NCI-H1092 (cell line): ENCODE data around the gene KCNH1.

ENCODE experiments used
- DNase-seq: peaks from one replicate; lab custom pipeline; 2025; lab: John Stamatoyannopoulos, UW

KCNH1 gene

GRCh38 chr1:210878564-210878963, 255.4 kb downstream of the KCNH1 start:
- no peak for DNase-seq

DNA sequence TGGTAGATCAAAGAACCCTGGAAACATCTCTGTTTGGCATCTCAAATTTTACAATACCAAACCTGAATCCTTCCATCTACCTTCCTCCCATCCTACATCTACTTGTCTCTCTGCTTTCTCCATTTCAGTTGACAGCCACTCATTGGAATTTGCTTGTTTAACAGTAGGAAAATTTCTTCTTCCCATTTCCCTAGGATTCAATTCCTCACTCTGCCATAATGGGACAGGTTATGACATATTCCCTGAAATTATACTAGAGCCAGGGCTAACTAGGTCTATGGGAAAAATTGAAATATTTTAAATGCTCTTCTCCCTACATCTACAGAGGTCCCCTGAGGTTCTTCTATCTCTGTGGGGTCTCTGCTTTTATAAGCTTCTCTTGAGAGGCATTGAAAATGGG, 257.7 kb downstream of the KCNH1 start:
- DNase-seq = no peak

- DNase-seq = no peak
Measured at GRCh38 chr1:210866532-210866931, 267.4 kb downstream of the KCNH1 start.

DNA sequence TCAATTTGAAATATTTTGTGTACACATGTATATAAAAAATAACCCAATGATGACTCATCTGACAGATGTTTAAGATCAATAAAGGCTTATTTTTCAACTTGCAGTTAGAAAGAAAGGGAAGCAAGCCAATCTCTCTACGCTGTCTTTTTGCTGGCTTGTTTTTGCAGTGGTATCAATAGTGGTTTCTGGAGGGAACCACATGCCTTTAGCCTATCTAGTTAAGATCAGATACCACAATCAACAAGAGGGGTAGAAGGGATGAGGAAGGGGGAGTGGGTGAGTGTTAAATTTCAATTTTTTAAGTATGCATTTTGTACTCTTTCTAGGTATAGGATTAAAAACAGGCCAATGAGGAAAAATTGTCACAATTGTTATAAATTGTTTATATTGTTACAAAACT, 276.2 kb downstream of the KCNH1 start:
- DNase-seq = no peak

DNA sequence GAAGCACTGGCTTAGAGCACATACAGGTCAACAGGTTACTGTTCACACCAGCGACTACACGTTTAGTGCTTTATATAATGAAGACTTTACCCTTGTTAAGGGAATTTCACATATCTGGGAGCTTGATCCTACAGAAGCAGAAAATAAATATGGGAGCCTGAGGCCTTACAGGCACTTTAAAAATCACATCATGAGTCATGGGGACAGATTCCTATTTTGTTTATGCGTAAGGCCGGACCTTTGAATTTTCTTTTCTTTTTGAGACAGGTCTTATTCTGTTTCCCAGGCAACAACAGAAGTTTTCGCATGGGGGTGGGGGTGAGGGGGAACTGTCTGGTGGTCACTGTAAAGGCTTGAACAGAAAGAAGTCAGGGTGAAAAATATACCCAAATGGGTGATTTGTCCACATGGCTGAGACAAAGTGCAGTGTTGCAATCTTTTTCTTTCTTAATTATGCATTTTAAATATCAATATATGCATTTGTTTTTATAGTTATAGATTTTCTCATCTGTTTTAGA, 276.7 kb downstream of the KCNH1 start:
- DNase-seq = no peak

- no peak for DNase-seq
Measured at GRCh38 chr1:210855440-210855839, 278.5 kb downstream of the KCNH1 start.

DNA sequence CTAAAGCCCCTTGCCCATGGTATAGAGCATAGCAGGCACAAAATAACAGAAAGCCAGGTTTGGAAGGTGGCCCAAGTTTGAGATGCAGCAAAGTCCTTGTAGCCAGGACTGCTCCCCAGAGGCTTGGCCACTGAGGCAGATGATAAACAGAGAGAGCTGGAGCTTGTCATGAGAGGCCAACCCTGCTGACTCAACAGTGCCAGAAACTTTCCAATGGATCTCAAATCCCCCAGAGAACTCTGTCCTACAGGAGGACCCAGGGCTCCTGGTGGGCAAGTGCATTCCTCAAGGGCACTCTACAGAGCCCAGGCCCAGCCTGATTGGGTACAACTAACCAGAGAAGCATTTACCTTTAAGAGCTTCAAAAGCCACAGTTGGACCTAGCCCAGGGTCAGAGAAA, 280.7 kb downstream of the KCNH1 start:
- DNase-seq = no peak

- DNase-seq = no peak
Measured at GRCh38 chr1:210850556-210850955, 283.4 kb downstream of the KCNH1 start.

DNA sequence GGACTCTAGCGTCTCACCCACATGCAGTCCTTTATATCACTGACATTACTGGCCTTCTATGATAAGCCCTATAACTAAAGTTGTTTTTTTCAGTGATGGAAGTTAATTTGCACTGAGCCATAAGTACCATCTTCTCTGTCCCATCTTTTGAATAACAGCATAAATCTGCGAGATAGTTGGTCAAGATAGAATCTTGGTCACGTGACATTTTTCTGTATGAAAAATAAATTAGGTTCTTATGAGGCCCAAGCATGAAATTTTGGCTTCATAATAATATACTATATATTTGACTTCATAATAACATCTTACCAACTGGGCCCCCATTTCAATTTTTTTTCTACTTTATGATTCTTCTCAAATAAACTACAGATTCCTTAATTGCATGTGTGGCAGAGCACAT, 285.5 kb downstream of the KCNH1 start:
- DNase-seq = no peak

- no peak for DNase-seq
Measured at GRCh38 chr1:210841926-210842625, 291.9 kb downstream of the KCNH1 start.

- DNase-seq = no peak
Measured at GRCh38 chr1:210830034-210831028, 303.6 kb downstream of the KCNH1 start.

- DNase-seq = no peak
Measured at GRCh38 chr1:210828996-210829596, 304.9 kb downstream of the KCNH1 start.

DNA sequence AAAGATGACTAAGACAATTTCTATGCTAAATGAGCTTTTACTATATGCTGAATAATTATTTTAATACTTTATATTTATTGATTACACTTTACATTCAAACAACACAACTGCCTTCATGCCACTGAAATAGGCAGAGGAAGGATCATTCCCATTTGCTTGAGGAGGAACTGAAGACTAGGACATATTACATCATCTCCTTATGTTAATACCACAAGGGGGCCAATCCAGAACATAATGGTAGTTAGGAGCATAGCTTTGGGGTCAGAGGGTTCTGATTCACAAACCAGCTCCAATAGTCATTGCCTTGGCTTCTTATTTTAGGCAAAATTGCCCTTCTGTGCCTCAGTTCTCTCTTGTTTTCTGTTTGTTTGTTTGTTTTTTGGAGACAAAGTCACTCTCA, 306.5 kb downstream of the KCNH1 start:
- DNase-seq = no peak

- DNase-seq = no peak
Measured at GRCh38 chr1:210826686-210827085, 307.3 kb downstream of the KCNH1 start.

GRCh38 chr1:210822932-210823331, 311.0 kb downstream of the KCNH1 start:
- DNase-seq = no peak

GRCh38 chr1:210822241-210822640, 311.7 kb downstream of the KCNH1 start:
- DNase-seq = no peak

DNA sequence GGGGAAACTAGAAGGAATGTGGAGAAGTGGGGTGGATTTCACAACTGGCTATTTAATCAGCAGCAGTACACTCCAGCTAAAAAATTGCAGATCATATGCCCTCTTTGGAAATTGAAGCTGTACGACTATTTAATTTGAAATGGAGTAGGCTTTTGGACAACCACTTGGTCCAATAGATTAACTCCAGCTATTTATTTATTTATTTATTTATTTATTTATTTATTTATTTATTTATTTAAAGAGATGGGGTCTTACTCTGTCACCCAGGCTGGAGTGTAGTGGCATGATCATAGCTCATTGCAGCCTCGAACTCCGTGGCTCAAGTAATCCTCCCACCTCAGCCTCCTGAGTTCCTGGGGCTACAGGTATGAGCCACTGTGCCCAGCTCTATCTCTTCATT, 312.3 kb downstream of the KCNH1 start:
- DNase-seq = no peak

- no peak for DNase-seq
Measured at GRCh38 chr1:210819266-210819665, 314.7 kb downstream of the KCNH1 start.

DNA sequence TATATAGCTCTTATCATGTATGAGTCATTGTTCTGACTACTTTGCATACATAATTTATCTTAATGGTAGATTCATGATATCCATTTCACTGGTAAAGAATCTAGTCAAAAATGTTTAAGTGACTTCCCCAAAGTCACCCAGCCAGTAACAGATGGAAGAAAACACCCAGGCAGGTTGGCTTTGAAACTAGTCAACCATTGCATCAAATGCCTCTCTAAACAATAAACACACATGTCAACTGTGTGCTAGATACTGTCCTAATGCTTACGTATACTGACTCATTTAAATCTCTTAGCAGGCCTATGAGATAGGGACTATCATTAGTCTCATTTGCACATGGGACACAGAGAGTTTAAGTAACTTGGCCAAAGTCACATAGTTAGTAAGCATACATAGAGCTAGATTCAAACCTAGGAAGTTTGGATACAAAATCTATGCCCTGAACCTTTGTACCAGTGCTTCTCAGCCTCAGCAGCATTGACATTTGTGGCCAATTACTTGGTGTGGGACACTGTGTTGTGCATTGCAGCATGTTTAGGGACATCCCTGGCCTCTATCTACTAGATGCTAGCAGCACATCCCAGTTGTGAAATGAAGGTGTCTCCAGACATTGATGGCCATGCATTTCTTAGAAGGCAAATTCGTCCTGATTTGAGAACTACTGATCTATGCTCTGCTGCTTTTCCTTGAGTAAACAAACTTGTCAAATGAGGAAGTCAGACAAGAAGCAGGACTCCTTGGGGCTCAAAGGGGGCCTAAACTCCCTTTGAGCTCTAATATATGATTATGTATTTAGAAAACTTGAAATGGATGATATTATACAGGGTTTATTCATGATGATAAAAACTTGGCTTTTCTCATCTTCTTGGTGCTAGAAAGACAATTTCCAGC, 316.3 kb downstream of the KCNH1 start:
- DNase-seq = no peak

- DNase-seq = no peak
Measured at GRCh38 chr1:210815641-210816550, 318.1 kb downstream of the KCNH1 start.
